ENCODE data around the gene NRDE2. TPM values are rescaled to one million over a fixed set of nuclear protein-coding genes. Genes with fewer than 3 reads are reported as not detected.

Gene NRDE2
- total RNA-seq, 1 experiment from 2014 or later, result 20.1 TPM

- TF ChIP-seq REST (IDR thresholded peaks at IDR 0.05; ENCODE audit: low read depth) (no peak), ELF1 (IDR thresholded peaks at IDR 0.05; ENCODE audit: borderline replicate concordance, low read depth) (no peak), RAD21 (IDR thresholded peaks at IDR 0.05; ENCODE audit: low read depth) (no peak), ZBTB33 (IDR thresholded peaks at IDR 0.05; ENCODE audit: extremely low read depth, insufficient replicate concordance, low read length) (no peak), POLR2A (IDR thresholded peaks at IDR 0.05; ENCODE audit: borderline replicate concordance, extremely low read depth, insufficient read depth, insufficient read length) (no peak), ZFX (IDR thresholded peaks at IDR 0.05) (no peak), ATF3 (IDR thresholded peaks at IDR 0.05) (no peak), CEBPB (IDR thresholded peaks at IDR 0.05; ENCODE audit: low read depth) (no peak), SIN3A (IDR thresholded peaks at IDR 0.05; ENCODE audit: low read depth) (no peak)
Measured at GRCh38 chr14:90294872-90295271, 36.9 kb downstream of the NRDE2 start (continued).
